ENCODE data around the gene UROD.

GRCh38 chr1:45057542-45057941, 45.5 kb downstream of the UROD start:
- TF ChIP-seq, protein P1, sequence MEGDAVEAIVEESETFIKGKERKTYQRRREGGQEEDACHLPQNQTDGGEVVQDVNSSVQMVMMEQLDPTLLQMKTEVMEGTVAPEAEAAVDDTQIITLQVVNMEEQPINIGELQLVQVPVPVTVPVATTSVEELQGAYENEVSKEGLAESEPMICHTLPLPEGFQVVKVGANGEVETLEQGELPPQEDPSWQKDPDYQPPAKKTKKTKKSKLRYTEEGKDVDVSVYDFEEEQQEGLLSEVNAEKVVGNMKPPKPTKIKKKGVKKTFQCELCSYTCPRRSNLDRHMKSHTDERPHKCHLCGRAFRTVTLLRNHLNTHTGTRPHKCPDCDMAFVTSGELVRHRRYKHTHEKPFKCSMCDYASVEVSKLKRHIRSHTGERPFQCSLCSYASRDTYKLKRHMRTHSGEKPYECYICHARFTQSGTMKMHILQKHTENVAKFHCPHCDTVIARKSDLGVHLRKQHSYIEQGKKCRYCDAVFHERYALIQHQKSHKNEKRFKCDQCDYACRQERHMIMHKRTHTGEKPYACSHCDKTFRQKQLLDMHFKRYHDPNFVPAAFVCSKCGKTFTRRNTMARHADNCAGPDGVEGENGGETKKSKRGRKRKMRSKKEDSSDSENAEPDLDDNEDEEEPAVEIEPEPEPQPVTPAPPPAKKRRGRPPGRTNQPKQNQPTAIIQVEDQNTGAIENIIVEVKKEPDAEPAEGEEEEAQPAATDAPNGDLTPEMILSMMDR (IDR thresholded peaks at IDR 0.05): no peak
- TF ChIP-seq POLR2A (IDR thresholded peaks at IDR 0.05): no peak
